Fibroblast of gingiva (primary cell): Measurements from ENCODE around the gene LSM7.
A peak's percentile ranks its signal among the peaks of the same experiment; 100 is the strongest.

Experiments
- DNase-seq: peaks from one replicate; pipeline ENCODE4 v3.0.0-alpha.2; 2011; ENCODE audit warnings: low read depth

The LSM7 gene

GRCh38 chr19:2338055-2338615 lies 9.7 kb upstream of the LSM7 start:
- no peak for DNase-seq

DNA sequence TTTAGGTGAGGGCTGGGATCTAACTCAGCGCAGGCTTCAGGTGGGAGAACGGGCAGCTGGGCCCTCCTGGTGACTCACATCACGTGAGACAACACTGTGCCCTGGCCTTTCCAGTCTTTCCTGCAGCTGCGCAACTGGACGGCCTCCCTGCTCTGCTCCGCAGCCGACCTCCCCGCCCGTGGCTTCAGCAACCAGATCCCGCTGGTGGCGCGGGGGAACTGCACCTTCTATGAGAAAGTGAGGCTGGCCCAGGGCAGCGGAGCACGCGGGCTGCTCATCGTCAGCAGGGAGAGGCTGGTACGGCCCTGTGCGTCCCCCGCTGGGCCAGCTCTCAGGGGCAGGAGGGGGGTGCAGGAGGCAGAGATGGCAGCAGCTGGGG lies 8.9 kb upstream of the LSM7 start:
- peak; percentile 10 for DNase-seq

DNA sequence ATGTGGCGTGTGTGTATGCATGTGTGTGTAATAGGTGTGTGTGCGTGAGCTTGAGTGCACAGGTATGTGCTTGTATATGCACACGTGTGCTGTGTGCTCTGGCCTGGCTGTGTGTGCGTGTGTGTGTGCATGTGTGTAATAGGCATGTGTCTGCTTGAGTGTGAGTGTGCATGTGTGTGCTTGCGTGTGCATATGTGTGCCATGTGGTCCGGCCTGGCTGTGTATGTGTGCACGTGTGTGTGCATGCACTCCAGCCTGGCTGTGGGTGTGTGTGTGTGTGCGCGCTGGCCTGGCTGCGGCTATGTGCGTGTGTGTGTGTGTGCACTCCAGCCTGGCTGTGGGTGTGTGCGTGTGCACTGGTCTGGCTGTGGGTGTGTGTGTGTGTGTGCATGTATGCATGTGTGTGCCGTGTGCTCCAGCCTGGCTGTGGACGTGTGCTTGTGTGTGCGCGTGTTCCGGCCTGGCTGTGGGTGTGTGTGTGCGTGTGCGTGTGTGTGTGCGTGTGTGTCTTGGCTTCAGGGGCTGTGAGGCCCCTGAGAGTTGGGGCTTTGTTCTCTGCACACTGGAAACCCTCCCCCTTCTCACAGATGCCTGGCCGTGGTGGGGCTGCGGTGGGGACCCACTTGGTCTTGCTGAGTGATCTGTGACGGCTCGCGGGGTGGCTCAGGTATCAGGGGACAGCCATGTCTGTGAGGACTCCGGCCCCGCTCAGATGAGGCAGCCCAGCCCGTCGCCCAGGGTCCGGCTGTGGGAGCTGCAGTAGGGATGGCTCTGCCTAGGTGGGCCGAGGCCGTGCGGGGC lies 8.3 kb upstream of the LSM7 start:
- DNase-seq, result no peak

- DNase-seq, result no peak
Observed at GRCh38 chr19:2335848-2336247, 7.5 kb upstream of the LSM7 start.

DNA sequence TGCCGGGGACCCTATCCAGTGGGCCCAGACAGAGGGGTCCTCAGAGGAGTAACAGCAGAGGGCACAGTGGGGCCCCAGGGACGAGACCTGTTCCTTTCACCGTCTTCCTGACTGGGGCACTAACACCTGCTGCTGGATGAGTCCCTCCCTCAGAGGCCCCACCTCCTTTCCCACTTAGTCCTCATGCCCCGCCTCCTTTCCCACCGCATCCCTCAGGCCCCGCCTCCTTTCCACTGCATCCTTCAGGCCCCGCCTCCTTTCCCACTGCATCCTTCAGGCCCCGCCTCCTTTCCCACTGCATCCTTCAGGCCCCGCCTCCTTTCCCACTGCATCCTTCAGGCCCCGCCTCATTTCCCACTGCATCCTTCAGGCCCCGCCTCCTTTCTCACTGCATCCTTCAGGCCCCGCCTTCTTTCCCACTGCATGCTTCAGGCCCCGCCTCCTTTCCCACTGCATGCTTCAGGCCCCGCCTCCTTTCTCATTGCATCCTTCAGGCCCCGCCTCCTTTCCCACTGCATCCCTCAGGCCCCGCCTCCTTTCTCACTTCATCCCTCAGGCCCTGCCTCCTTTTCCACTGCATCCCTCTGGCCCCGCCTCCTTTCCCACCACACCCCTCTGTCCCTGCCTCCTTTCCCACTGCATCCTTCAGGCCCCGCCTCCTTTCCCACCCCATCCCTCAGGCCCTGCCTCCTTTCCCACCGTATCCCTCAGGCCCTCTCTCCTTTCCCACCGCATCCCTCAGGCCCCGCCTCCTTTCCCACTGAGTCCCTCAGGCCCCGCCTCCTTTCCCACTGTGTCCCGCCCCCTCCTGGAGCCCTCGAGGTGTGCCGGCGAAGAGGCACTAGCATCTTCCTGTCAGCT lies 6.8 kb upstream of the LSM7 start:
- DNase-seq, result no peak

GRCh38 chr19:2334426-2334825 lies 6.0 kb upstream of the LSM7 start:
- no peak for DNase-seq

DNA sequence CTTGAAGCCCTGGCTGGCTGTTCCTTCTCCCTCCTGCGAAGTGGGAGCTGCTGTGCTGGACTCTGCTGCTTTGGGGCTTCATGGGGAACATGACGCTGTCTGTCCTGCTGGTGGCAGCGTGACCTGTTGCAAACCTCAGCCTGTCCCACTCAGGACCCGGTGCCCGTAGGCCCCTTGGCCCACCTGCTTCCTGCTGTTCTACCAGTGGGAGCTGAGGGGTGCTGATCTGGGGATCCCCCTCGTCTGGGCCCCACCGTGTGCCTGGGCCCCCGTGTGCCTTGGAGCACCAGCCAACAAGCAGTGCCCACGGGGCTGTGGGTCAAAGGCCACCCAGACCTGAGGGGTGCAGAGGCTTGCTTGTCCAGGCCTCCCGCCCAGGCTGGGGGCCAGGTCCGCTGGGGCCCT lies 5.4 kb upstream of the LSM7 start:
- DNase-seq, result no peak

GRCh38 chr19:2333027-2333806 lies 4.8 kb upstream of the LSM7 start:
- DNase-seq, result no peak

- no peak for DNase-seq
Observed at GRCh38 chr19:2332341-2333026, 4.1 kb upstream of the LSM7 start.

GRCh38 chr19:2331601-2332246 lies 3.3 kb upstream of the LSM7 start:
- DNase-seq, result no peak

DNA sequence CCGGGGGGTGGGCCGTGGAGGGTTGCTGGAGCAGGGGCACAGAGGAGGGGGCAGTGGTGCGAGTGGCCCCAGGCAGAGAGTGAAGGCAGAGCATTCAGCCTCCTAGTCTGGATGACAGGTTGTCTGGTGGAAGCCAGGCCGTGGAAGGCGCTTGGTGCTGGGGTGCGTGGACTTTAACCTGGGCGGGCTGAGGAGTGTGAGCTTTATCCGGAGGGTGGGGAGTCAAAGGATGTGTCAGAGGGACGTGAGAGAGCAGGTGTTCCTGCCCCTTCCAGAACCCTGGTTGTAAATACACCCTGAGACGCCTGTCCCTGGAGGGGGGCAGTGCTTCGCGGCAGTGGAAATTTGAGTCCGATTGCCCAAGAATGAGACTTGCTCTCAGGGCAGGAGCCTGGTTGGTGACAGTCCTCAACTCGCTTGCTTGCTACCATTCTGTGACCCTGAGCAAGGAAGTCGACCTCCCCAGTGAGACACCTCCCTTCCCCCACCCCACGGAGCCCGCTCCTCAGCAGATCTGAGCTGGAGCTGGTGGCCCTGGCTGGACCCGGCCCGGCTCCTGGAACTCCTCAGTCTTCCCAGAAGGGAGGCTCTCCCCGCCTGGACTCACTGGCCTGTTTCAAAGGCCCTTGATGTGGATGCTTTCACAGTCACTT lies 2.4 kb upstream of the LSM7 start:
- no peak for DNase-seq

- no peak for DNase-seq
Observed at GRCh38 chr19:2330255-2330631, 1.9 kb upstream of the LSM7 start.

DNA sequence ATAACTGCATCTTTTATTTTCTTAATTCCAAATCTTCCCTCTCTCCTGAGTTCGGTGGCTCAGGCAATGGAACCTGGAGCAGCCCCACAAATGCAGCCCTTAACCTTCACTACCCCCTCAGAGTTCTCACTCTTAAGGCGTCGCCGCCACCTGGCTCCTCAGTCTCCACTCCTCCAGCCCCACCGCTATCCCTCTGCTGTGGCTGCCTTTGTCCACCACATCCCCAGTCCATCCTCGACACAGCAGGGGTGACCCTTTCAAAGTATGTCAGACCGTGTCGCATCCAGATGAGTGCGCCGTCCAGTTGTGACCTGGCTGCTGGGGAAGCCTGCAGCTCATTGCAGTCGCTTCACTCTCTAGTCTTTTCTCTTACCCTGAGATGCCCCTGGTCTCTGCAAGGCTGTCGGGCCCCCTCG lies 1.1 kb upstream of the LSM7 start:
- no peak for DNase-seq

GRCh38 chr19:2329149-2329478 lies 728 bp upstream of the LSM7 start:
- no peak for DNase-seq

DNA sequence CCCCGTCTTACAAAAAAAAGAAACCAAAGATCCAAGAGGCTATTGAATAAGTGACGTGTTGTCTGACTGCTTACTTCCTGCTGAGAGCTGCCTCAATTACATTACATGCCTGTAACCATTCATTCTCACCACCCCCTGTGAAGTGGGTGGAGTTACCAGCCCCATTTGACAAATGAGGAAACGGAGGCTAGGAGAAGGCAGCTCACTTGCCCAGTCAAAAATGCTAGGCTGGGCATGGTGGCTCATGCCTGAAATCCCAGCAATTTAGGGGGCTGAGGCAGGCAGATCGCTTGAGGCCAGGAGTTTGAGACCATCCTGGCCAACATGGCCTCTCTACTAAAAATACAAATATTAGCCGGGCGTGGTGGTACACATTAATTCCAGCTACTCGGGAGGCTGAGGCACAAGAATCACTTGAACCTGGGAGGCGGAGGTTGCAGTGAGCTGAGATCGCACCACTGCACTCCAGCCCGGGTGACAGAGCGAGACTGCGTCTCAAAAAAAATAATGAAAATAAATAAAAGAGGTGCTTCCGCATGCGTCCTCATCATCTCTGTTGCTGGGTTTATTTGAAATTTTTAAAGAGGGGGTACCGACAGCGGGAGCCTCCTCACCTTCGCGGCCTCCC lies 499 bp downstream of the LSM7 start:
- DNase-seq, result peak; percentile 65

GRCh38 chr19:2326699-2327360 lies 1.6 kb downstream of the LSM7 start:
- no peak for DNase-seq

GRCh38 chr19:2325281-2326046 lies 2.9 kb downstream of the LSM7 start:
- no peak for DNase-seq

GRCh38 chr19:2324220-2324948 lies 4.0 kb downstream of the LSM7 start:
- no peak for DNase-seq
